Neutrophil (primary cell): Measurements from ENCODE around the gene RUNX2.
"Not testable (repeated sequence)": the region's sequence is repeated elsewhere in the genome, so short reads cannot be mapped to it uniquely, and the experiment has no call there.

Source experiments
- H3K27ac ChIP-seq: fragments of 200-600 bp; sonication (generic); 2 replicates; pipeline ENCODE4 v1.5.1; 2016; ENCODE audit warnings: mild to moderate bottlenecking, moderate library complexity
- H3K27me3 ChIP-seq: fragments of 200-600 bp; sonication (generic); 2 replicates; pipeline ENCODE4 v1.6.0; 2016; ENCODE audit warnings: mild to moderate bottlenecking
- H3K36me3 ChIP-seq: fragments of 200-600 bp; sonication (generic); 2 replicates; pipeline ENCODE4 v1.5.1; 2017
- H3K4me1 ChIP-seq, 2 experiments: fragments of 200-600 bp in 1 of 2; sonication (generic) in 1 of 2; 1 replicate in 1 of 2; 2 replicates in 1 of 2; pipeline versions ENCODE4 v1.5.1 to v1.6.1; 2013 to 2016; ENCODE audit warnings: low read depth in 1 of 2, low read length in 1 of 2, mild to moderate bottlenecking in 1 of 2, moderate library complexity in 1 of 2; ENCODE audit not compliant: control insufficient read depth in 1 of 2, insufficient read depth in 1 of 2
- H3K4me3 ChIP-seq, 2 experiments: fragments of 200-600 bp in 1 of 2; sonication (generic) in 1 of 2; 1 replicate in 1 of 2; 2 replicates in 1 of 2; pipeline ENCODE4 v1.5.1; 2013 to 2016; ENCODE audit warnings: low read depth in 1 of 2, low read length in 1 of 2, mild to moderate bottlenecking in 1 of 2, moderate library complexity in 1 of 2
- H3K9me3 ChIP-seq: fragments of 200-600 bp; sonication (generic); 2 replicates; pipeline ENCODE4 v1.5.1; 2016
- CTCF ChIP-seq: fragments of 200-600 bp; sonication (generic); IDR thresholded peaks from 2 replicates; pipeline ENCODE4 v1.5.1; 2016; ENCODE audit warnings: antibody characterized with exemption

RUNX2 gene

DNA sequence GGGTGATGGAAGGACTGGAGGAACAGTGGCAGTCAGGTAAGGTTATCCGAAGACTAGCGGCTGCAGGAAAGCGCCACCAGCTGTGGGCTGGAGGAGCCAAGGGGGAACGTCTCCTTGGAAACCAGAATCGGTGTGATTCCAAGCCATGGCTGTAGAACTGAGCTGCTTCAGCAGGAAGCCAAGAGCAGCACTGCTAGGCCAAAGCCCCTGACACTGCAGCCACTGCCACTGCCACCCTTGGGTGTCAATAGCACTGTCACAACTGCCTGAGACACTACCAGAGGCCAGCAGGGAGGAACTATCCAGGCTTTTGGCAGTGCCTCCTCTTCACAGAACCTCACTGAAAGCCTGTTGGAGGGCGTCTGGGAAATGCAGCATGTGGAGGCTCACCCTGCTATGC lies 339.2 kb downstream of the RUNX2 start:
- peaks cover 31% of the 10 kb centered on the region for H3K27me3 ChIP-seq
- no peak overlapping the region for H3K4me3 ChIP-seq
- H3K36me3 ChIP-seq: no peaks in the 10 kb centered on the region
- no peak for TF ChIP-seq CTCF
- peaks cover 7 to 8% of the 10 kb centered on the region in 2 experiments for H3K4me1 ChIP-seq
- no peaks in the 10 kb centered on the region for H3K9me3 ChIP-seq
- H3K27ac ChIP-seq: no peak overlapping the region

DNA sequence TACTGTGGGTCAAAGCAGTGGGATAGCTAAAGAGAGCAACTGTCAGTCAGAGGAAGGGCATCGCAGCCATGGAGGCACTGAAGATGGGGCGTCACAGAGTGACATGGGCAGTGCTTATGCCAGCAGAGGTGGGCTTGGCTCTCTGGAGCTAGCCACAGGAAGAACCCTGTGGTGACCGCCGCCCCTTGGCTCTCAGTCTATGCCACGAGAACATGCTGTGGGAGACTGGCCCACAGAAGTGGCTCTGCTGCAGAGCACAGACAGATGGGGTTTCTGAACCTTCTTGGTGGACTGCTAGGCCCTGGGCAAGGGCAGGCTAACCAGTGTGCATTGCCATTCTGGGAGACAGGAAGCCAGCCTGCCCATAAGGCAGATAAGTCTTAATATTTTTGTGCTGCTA lies 339.6 kb downstream of the RUNX2 start:
- no peak for TF ChIP-seq CTCF
- no peak overlapping the region for H3K27ac ChIP-seq

GRCh38 chr6:45668705-45669104 lies 340.6 kb downstream of the RUNX2 start:
- H3K36me3 ChIP-seq: no peaks in the 10 kb centered on the region
- no peak overlapping the region for H3K4me3 ChIP-seq
- no peaks in the 10 kb centered on the region for H3K9me3 ChIP-seq
- peaks cover 2 to 3% of the 10 kb centered on the region in 2 experiments for H3K4me1 ChIP-seq
- no peak for TF ChIP-seq CTCF
- no peak overlapping the region for H3K27ac ChIP-seq
- peaks cover 17% of the 10 kb centered on the region for H3K27me3 ChIP-seq

More for the DNA sequence above, 339.6 kb downstream of the RUNX2 start:
- H3K4me1 ChIP-seq: peaks cover 7 to 8% of the 10 kb centered on the region in 2 experiments
- H3K9me3 ChIP-seq: no peaks in the 10 kb centered on the region
- peaks cover 27% of the 10 kb centered on the region for H3K27me3 ChIP-seq
- no peak overlapping the region for H3K4me3 ChIP-seq
- H3K36me3 ChIP-seq: no peaks in the 10 kb centered on the region

GRCh38 chr6:45673167-45673566 lies 345.0 kb downstream of the RUNX2 start:
- H3K36me3 ChIP-seq, H3K4me1 ChIP-seq, H3K9me3 ChIP-seq, H3K4me3 ChIP-seq, H3K27ac ChIP-seq: not testable (repeated sequence)
- H3K27me3 ChIP-seq: peaks cover 14% of the 10 kb centered on the region

DNA sequence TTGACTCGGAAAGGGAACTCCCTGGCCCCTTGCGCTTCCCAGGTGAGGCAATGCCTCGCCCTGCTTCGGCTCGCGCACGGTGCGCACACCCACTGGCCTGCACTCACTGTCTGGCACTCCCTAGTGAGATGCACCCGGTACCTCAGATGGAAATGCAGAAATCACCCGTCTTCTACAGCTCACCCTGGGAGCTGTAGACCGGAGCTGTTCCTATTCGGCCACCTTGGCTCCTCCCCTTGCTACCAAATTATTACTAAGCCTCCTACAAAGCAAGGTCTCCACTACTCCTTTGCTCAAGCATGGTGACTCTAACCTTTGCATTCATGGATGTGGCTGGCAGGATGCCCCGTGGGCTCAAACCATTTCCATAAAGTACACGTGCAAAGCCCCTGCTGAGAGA lies 347.0 kb downstream of the RUNX2 start:
- H3K4me3 ChIP-seq, H3K9me3 ChIP-seq, H3K27ac ChIP-seq, H3K4me1 ChIP-seq, H3K36me3 ChIP-seq: not testable (repeated sequence)
- H3K27me3 ChIP-seq: peaks cover 17% of the 10 kb centered on the region

GRCh38 chr6:45675634-45676033 lies 347.5 kb downstream of the RUNX2 start:
- no peak for TF ChIP-seq CTCF
- Histone ChIP-seq H3K4me3 (no peak overlapping the region), H3K36me3 (no peaks in the 10 kb centered on the region), H3K4me1 (peaks cover 6 to 9% of the 10 kb centered on the region in 2 experiments), H3K27ac (no peak overlapping the region), H3K9me3 (no peaks in the 10 kb centered on the region), H3K27me3 (peaks cover 17% of the 10 kb centered on the region)

GRCh38 chr6:45676380-45676779 lies 348.2 kb downstream of the RUNX2 start:
- H3K9me3 ChIP-seq: no peaks in the 10 kb centered on the region
- no peak overlapping the region for H3K27ac ChIP-seq
- H3K36me3 ChIP-seq: no peaks in the 10 kb centered on the region
- H3K27me3 ChIP-seq: peaks cover 17% of the 10 kb centered on the region
- H3K4me1 ChIP-seq: peaks cover 6 to 9% of the 10 kb centered on the region in 2 experiments
- no peak overlapping the region for H3K4me3 ChIP-seq
- no peak for TF ChIP-seq CTCF
